Measurements from ENCODE around the gene STX18.

DNA sequence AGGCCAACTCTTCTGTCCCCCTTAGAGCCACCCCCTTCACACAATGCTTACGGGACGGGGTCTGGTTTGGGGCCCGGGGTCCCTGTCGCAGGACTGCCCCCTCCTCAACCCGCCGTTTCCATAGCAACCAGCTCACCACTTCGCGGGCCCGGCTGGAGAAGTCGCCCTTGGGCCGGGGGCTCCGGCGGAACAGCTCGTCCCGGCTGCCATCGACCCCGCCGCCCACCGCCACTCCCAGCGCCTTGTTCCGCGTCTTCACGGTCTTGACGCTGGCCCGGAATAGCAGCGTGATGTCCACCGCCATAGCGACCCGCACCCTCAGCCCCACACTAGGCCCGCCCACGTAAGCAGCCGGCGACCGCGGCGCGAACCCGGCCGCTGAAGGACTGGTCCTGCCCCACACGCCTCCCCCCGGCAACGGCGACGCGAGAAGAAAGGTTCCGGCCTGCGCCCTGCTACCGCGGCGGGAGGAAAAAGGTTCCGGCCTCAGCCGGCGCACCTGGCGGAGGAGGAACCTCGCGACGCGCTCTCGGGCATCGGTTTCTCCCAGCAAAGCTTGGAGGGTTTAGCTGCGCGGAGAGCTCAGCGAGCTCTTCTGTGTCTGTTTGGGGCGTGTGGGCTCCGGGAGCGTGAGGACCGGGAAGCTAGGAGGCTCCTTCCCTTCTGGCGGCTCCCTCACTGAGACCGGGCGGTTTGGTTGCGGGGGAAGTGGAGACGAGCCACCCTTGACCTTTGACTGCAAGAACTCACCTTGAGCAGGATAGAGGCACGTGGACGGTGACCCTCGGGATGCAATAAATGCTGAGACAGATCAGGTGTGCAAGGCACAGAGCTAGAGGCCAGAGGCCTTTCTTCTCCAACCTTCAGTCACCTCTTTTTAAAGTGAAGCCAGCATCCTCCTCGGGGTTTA is at the start of gene STX18:
- TF ChIP-seq EZH2 (IDR thresholded peaks at IDR 0.05; ENCODE audit: borderline replicate concordance, low read depth, low read length, severe bottlenecking): no peak
- TF ChIP-seq, protein P1, sequence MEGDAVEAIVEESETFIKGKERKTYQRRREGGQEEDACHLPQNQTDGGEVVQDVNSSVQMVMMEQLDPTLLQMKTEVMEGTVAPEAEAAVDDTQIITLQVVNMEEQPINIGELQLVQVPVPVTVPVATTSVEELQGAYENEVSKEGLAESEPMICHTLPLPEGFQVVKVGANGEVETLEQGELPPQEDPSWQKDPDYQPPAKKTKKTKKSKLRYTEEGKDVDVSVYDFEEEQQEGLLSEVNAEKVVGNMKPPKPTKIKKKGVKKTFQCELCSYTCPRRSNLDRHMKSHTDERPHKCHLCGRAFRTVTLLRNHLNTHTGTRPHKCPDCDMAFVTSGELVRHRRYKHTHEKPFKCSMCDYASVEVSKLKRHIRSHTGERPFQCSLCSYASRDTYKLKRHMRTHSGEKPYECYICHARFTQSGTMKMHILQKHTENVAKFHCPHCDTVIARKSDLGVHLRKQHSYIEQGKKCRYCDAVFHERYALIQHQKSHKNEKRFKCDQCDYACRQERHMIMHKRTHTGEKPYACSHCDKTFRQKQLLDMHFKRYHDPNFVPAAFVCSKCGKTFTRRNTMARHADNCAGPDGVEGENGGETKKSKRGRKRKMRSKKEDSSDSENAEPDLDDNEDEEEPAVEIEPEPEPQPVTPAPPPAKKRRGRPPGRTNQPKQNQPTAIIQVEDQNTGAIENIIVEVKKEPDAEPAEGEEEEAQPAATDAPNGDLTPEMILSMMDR (IDR thresholded peaks at IDR 0.05; ENCODE audit: borderline replicate concordance, extremely low read depth, low read length, poor library complexity, severe bottlenecking): no peak

All from DND-41 (cell line).